H1 (cell line): ENCODE data around the gene MAP3K10. TPM values are rescaled to one million over a fixed set of nuclear protein-coding genes. Genes with fewer than 3 reads are reported as not detected.

Source experiments
- BRCA1 ChIP-seq: IDR thresholded peaks from 2 replicates; pipeline ENCODE4 v1.6.1; 2012; ENCODE audit warnings: low read depth, low read length, improper control_type of control experiment
- CEBPB ChIP-seq: IDR thresholded peaks from 2 replicates; pipeline ENCODE4 v1.6.1; 2012; ENCODE audit warnings: low read depth, low read length
- HDAC2 ChIP-seq, 2 experiments: fragments of 300-600 bp in 1 of 2; sonication (generic) in 1 of 2; IDR thresholded peaks; 2 replicates each; pipeline ENCODE4 v1.6.1; 2011 to 2012; ENCODE audit warnings: low read depth in 2 of 2, low read length in 2 of 2, mild to moderate bottlenecking in 2 of 2, moderate library complexity in 2 of 2, borderline replicate concordance in 1 of 2, inconsistent platforms in 1 of 2
- SIN3A ChIP-seq, 2 experiments: IDR thresholded peaks in 1 of 2; conservative IDR thresholded peaks in 1 of 2; 2 replicates each; pipeline ENCODE4 v1.6.1; 2011 to 2012; ENCODE audit warnings: low read length in 2 of 2, improper control_type of control experiment in 1 of 2, low read depth in 1 of 2, mild to moderate bottlenecking in 1 of 2
- SIX5 ChIP-seq: IDR thresholded peaks from 2 replicates; pipeline ENCODE4 v1.6.1; 2011; ENCODE audit warnings: mild to moderate bottlenecking, low read depth, low read length
- SP2 ChIP-seq: IDR thresholded peaks from 2 replicates; pipeline ENCODE4 v1.6.1; 2012; ENCODE audit warnings: mild to moderate bottlenecking, low read length, inconsistent platforms
- SRF ChIP-seq: IDR thresholded peaks from 2 replicates; pipeline ENCODE4 v1.6.1; 2011; ENCODE audit warnings: mild to moderate bottlenecking, low read depth, low read length, moderate library complexity
- ZNF274 ChIP-seq: IDR thresholded peaks from 2 replicates; pipeline ENCODE4 v1.7.0; 2012; ENCODE audit warnings: low read length, borderline replicate concordance; ENCODE audit errors: extremely low read depth
- polyA plus RNA-seq, 7 experiments: library from polyadenylated mRNA; depleted of rRNA in 3 of 7; stranded (reverse) in 5 of 7; unstranded in 2 of 7; fragments of >200 nt in 5 of 7; fragments of 200-250 nt in 2 of 7; gene quantifications; 1 replicate in 5 of 7; 2 replicates in 1 of 7; 4 replicates in 1 of 7; pipeline versions ENCODE4 v1.2.1 to v1.2.3, GENCODE V29; 2011 to 2013; ENCODE audit warnings: missing spikeins in 2 of 7, mixed read lengths in 2 of 7
- total RNA-seq: library from RNA; stranded (reverse); fragmentation: NEBNext Ultra II Directional; extraction: Animal tissue kit (Norgen Biotek cat#: 25700); gene quantifications from 2 replicates; pipeline ENCODE4 v1.2.1, GENCODE V29; 2021

MAP3K10 gene
- total and polyA plus RNA-seq, 2 of the 8 experiments (the other 6 are each of a cell fraction or from before 2014, with no cell fraction given), result 4.9 to 15.9 TPM

GRCh38 chr19:40245506-40246128, 54.4 kb downstream of the MAP3K10 start (continued):
- TF ChIP-seq CEBPB (no peak), ZNF274 (no peak), HDAC2 (IDR thresholded peaks at IDR 0.05; ENCODE audit: borderline replicate concordance in 1 of 2, low read depth in 2 of 2, low read length in 2 of 2) (no peak), SRF (no peak), SIX5 (no peak), BRCA1 (no peak), SP2 (no peak), SIN3A (conservative IDR thresholded peaks at IDR 0.05 in 1 of 2, IDR thresholded peaks at IDR 0.05 in 1 of 2; ENCODE audit: low read depth in 1 of 2, low read length in 2 of 2) (no peak)
